GM12873 (cell line): ENCODE data around the gene SPAG16.

ENCODE experiments used
- TF ChIP-seq, protein P1 (sequence below): IDR thresholded peaks from 2 replicates; pipeline ENCODE4 v1.5.1; 2012; ENCODE audit warnings: low read depth, mild to moderate bottlenecking, moderate library complexity, low read length, control low read depth; ENCODE audit not compliant: insufficient read depth; ENCODE audit errors: missing control alignments

Gene SPAG16

DNA sequence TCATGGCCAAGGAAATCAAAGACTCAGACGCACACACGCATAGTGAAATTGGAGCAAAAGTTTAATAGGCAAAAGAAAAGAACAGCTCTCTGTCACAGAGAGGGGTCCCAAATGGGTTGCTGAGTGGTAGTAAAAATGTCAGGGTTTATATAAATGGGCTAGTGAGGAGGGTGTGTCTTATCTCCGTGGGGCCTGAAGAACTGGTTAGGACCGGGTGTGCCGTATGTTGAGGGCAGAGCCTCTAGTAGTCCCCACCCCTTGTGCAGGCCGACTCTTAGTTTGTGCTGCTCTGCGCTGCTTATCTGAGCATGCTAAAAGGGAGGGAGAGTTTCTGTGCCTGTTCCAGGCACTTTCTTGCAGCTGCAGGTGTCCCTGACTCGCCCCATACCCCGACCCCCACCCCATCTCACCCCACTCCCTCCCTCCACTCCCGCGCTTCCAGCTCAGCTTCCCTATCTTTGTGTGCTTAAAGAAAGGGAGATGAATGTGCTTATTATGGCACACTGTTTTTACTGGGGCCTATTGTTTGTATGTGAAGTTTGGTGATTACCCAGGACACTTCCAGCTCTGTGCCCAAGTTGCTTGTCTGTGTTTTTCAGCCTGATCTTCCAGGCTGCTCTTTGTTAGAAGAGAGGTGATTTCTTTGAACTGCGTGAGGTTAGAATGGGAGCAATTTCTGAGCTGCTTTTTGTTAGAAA, 167.4 kb downstream of the SPAG16 start:
- TF ChIP-seq, protein P1, sequence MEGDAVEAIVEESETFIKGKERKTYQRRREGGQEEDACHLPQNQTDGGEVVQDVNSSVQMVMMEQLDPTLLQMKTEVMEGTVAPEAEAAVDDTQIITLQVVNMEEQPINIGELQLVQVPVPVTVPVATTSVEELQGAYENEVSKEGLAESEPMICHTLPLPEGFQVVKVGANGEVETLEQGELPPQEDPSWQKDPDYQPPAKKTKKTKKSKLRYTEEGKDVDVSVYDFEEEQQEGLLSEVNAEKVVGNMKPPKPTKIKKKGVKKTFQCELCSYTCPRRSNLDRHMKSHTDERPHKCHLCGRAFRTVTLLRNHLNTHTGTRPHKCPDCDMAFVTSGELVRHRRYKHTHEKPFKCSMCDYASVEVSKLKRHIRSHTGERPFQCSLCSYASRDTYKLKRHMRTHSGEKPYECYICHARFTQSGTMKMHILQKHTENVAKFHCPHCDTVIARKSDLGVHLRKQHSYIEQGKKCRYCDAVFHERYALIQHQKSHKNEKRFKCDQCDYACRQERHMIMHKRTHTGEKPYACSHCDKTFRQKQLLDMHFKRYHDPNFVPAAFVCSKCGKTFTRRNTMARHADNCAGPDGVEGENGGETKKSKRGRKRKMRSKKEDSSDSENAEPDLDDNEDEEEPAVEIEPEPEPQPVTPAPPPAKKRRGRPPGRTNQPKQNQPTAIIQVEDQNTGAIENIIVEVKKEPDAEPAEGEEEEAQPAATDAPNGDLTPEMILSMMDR: no peak

DNA sequence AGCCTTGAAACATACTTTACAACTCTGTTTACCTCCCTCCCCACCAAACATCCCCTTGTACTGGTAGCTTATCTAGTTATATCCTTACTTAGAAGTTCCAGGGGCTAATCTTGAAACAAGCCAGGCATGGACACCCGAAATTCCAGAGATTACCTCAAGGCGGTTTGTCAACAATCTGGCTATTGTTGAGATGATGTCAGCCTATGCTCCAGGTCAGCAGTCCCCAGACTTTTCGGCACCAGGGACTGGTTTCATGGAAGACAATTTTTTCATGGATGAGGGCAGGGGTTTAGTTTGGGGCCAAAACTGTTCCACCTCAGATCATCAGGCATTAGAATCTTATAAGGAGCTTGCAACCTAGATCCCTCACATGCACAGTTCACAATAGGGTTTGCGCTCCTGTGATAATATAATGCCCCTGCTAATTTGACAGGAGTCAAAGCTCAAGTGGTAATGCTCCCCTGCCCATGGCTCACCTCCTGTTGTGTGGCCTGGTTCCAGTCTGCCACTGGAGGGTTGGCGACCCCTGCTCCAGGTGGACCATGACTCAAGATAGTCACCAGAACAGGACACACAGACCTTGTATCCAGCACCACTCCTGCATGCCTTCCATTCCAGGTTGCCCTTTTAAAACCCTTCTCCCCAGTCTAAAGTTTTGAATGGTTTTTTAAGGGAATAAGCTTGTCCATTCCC, 171.2 kb downstream of the SPAG16 start:
- TF ChIP-seq, protein P1: no peak

DNA sequence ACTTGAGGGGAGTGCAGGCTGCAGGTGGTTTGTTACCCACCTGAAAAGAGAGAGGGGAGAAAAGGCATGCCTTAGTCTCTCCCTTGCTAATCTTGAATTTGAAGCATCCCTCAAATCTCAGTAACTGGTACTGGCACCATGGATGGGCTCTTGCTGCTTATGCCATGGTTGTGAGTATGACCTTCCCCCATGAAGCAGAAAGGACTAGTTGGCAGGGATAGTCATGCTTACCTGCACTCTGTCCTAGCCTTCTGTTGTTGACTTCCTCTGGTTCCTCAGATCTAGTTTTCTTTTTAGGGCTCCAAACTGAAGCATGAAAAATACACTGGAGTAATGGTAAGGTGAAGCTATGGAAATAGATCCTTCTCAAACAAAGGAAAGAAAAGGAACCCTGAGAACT, 191.2 kb downstream of the SPAG16 start:
- TF ChIP-seq, protein P1: no peak

DNA sequence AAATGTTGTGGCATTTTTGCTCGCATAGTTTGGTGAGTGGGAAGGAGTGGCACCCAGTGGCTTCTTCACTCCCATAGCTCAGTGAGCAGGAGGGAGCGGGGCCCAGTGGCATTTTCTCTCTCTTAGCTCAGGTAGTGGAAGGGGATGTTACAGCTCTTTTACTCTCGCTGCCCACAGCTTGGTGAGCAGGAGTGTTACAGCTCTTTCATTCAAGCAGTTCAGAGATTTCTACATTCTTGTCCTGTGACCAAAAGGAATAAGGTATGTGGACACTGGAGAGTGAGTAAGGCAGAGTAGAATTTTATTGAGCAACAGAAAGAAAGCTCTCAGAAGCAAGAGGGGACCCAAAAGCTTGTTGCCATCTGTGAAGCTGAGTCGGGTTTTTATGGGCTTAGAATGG, 192.4 kb downstream of the SPAG16 start:
- TF ChIP-seq, protein P1: no peak

DNA sequence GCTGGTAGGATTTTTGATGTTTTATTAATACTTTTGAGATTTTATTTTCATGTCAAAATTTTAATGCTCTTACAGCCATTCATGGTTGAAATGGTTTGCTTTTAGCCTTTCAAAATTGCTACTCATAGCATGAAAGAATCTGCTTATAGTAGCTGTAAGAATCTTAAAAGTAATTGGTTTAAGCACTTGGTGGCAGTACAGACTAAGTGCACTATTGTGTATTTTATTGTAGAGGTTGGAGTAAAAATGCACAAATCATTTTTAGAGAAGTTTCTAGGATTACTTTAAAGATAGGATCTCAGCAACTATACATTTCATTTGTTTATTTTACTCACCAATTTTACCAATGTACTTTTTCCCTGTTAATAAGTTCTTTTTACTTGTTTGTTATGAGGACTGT, 205.8 kb downstream of the SPAG16 start:
- TF ChIP-seq, protein P1: no peak

DNA sequence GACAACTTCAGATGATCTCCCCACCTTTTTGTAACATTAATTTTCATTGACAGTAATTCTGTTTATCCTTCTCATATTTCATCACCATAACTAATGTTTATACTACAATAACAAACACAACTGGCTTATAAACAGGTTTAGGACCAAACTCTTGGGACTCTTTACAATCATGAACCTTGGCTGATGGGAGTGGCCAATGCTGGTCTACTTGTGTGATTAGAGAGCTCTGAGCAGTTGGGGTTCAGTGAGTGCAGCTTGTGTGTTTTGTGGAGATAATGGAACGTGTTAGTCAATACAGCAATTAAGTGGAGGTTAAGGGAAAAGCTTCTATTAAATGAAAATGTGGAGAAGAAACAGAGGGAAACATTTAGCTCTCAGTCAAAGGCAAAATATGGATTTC, 207.1 kb downstream of the SPAG16 start:
- TF ChIP-seq, protein P1: no peak

DNA sequence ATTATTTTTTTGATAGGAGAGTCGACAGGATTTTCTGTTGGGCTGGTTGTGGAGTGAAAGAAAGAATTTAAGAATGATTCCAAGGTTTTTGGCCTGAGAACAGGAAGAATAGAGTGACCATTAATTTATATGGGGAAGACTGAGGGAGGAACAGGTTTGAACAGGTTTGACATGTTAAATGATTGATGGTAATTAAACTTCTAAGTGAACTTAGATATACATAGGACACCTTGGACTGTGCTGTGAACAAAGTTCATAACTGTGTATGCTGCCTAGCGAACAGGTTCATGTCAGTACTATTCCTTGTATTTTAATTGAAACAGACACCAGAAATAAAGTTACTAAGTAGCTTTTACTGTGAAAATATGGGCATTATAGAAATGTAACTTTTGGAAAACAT, 212.0 kb downstream of the SPAG16 start:
- TF ChIP-seq, protein P1: no peak
